ENCODE results near the gene TH. TPM values are rescaled to one million over a fixed set of nuclear protein-coding genes. Genes with fewer than 3 reads are reported as not detected.

TH gene
- polyA plus RNA-seq, 1 donor from 2014 or later, result 3.6 TPM

DNA sequence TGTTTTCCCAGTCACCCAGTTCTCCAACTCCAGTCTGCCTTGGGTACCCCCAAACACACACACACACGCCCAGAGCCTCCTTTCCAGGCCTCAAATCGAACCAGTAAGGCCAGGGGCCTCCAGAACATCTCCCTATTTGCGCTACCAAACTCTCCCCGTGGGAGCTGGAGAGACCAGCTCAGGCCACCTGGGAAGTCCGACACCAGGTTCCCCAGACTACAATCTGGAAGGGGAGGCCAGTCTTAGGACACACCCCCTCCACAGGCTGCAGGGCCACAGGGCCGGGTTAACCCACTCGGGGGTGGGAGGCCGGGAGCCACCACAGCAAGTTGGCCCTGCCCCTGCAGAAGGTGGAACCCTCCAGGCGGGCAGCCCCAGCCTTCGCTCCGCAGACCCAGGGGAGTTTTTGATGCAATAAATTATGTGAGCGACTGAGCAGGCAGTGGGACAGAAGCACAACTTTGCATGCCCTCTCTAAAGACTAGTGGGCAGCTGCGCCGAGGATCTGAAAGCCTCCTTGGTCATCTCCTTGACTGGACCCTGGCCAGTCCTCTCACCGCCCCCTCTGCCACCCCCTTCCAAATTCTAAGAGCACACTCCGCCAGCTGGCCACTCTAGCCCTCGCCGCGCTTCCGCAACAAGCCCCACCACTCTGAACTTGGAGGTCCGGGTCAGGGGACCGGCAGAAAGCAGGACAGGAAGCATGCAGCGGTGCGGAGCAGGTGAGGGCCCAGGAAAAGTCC lies 35.2 kb downstream of the TH start:
- Histone ChIP-seq H3K9ac (ENCODE audit: low read length) (no peak overlapping the region), H3K27ac (ENCODE audit: low read length) (no peak overlapping the region), H3K36me3 (ENCODE audit: insufficient read depth, low read length) (no peaks in the 10 kb centered on the region), H3K79me2 (replicated peaks; ENCODE audit: insufficient read depth, low read length) (no peaks in the 10 kb centered on the region), H4K20me1 (ENCODE audit: insufficient read depth) (no peaks in the 10 kb centered on the region), H3K9me3 (ENCODE audit: low read length) (no peaks in the 10 kb centered on the region), H3K9me2 (ENCODE audit: insufficient read depth, low read length) (no peaks in the 10 kb centered on the region), H3K27me3 (ENCODE audit: insufficient read depth, low read depth, low read length) (peaks cover 40% of the 10 kb centered on the region), H3F3A (ENCODE audit: insufficient read depth, low read length, poor library complexity, severe bottlenecking) (no peaks in the 10 kb centered on the region), H3K4me2 (ENCODE audit: low read length) (no peak overlapping the region), H3K4me3 (ENCODE audit: low read length) (no peak overlapping the region), H2AFZ (ENCODE audit: low read depth, low read length) (no peak overlapping the region)
- TF ChIP-seq, protein P1, sequence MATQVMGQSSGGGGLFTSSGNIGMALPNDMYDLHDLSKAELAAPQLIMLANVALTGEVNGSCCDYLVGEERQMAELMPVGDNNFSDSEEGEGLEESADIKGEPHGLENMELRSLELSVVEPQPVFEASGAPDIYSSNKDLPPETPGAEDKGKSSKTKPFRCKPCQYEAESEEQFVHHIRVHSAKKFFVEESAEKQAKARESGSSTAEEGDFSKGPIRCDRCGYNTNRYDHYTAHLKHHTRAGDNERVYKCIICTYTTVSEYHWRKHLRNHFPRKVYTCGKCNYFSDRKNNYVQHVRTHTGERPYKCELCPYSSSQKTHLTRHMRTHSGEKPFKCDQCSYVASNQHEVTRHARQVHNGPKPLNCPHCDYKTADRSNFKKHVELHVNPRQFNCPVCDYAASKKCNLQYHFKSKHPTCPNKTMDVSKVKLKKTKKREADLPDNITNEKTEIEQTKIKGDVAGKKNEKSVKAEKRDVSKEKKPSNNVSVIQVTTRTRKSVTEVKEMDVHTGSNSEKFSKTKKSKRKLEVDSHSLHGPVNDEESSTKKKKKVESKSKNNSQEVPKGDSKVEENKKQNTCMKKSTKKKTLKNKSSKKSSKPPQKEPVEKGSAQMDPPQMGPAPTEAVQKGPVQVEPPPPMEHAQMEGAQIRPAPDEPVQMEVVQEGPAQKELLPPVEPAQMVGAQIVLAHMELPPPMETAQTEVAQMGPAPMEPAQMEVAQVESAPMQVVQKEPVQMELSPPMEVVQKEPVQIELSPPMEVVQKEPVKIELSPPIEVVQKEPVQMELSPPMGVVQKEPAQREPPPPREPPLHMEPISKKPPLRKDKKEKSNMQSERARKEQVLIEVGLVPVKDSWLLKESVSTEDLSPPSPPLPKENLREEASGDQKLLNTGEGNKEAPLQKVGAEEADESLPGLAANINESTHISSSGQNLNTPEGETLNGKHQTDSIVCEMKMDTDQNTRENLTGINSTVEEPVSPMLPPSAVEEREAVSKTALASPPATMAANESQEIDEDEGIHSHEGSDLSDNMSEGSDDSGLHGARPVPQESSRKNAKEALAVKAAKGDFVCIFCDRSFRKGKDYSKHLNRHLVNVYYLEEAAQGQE (IDR thresholded peaks at IDR 0.05; ENCODE audit: borderline replicate concordance), result no peak
- no peak for TF ChIP-seq SMC3 (conservative IDR thresholded peaks at IDR 0.05; ENCODE audit: poor library complexity)
- TF ChIP-seq POLR2AphosphoS5 (IDR thresholded peaks at IDR 0.05), result no peak
- TF ChIP-seq EZH2 (IDR thresholded peaks at IDR 0.05; ENCODE audit: borderline replicate concordance, insufficient read depth, low read length, poor library complexity, severe bottlenecking), result no peak
- no peak for TF ChIP-seq CTCF (IDR thresholded peaks at IDR 0.05; ENCODE audit: poor library complexity, severe bottlenecking)
- TF ChIP-seq EP300 (conservative IDR thresholded peaks at IDR 0.05; ENCODE audit: poor library complexity, severe bottlenecking), result no peak
- no peak for TF ChIP-seq TAF1 (IDR thresholded peaks at IDR 0.05; ENCODE audit: low read depth)
- TF ChIP-seq RAD21 (conservative IDR thresholded peaks at IDR 0.05), result no peak
- no peak for TF ChIP-seq MXI1 (conservative IDR thresholded peaks at IDR 0.05; ENCODE audit: poor library complexity, severe bottlenecking)

- Histone ChIP-seq H3K4me3 (ENCODE audit: low read length) (no peak overlapping the region), H3K9me3 (ENCODE audit: low read length) (no peaks in the 10 kb centered on the region), H3K27me3 (ENCODE audit: insufficient read depth, low read depth, low read length) (peaks cover 33% of the 10 kb centered on the region), H3K9me2 (ENCODE audit: insufficient read depth, low read length) (no peaks in the 10 kb centered on the region), H3K36me3 (ENCODE audit: insufficient read depth, low read length) (no peaks in the 10 kb centered on the region), H4K20me1 (ENCODE audit: insufficient read depth) (no peaks in the 10 kb centered on the region), H3K79me2 (replicated peaks; ENCODE audit: insufficient read depth, low read length) (no peaks in the 10 kb centered on the region), H3K27ac (ENCODE audit: low read length) (no peak overlapping the region), H3F3A (ENCODE audit: insufficient read depth, low read length, poor library complexity, severe bottlenecking) (no peaks in the 10 kb centered on the region), H2AFZ (ENCODE audit: low read depth, low read length) (no peak overlapping the region), H3K9ac (ENCODE audit: low read length) (no peak overlapping the region), H3K4me2 (ENCODE audit: low read length) (no peak overlapping the region)
- TF ChIP-seq EP300 (conservative IDR thresholded peaks at IDR 0.05; ENCODE audit: poor library complexity, severe bottlenecking) (no peak), POLR2AphosphoS5 (IDR thresholded peaks at IDR 0.05) (no peak), EZH2 (IDR thresholded peaks at IDR 0.05; ENCODE audit: borderline replicate concordance, insufficient read depth, low read length, poor library complexity, severe bottlenecking) (no peak), CTCF (IDR thresholded peaks at IDR 0.05; ENCODE audit: poor library complexity, severe bottlenecking) (no peak), SMC3 (conservative IDR thresholded peaks at IDR 0.05; ENCODE audit: poor library complexity) (no peak)
- TF ChIP-seq, protein P1 (IDR thresholded peaks at IDR 0.05; ENCODE audit: borderline replicate concordance), result no peak
These were observed 35.9 kb downstream of the TH start for GRCh38 chr11:2135648-2136201.
